Medulla oblongata (tissue), 1 donor: ENCODE measurements around the gene HSD17B4.
"Not testable (repeated sequence)": the region's sequence is repeated elsewhere in the genome, so short reads cannot be mapped to it uniquely, and the experiment has no call there.

Experiments
- DNase-seq: peaks from one replicate; pipeline ENCODE4 v3.0.0-alpha.2; 2015; ENCODE audit errors: extremely low spot score

The HSD17B4 gene

GRCh38 chr5:119432674-119433237 is 19.5 kb upstream of the HSD17B4 start:
- DNase-seq = not testable (repeated sequence)

GRCh38 chr5:119435436-119436132 is 16.7 kb upstream of the HSD17B4 start:
- peak; percentile 56 for DNase-seq

GRCh38 chr5:119437785-119438586 is 14.3 kb upstream of the HSD17B4 start:
- not testable (repeated sequence) for DNase-seq

- not testable (repeated sequence) for DNase-seq
These were observed 13.7 kb upstream of the HSD17B4 start for GRCh38 chr5:119438587-119438917.

GRCh38 chr5:119439140-119439631 is 13.1 kb upstream of the HSD17B4 start:
- no peak for DNase-seq

GRCh38 chr5:119439632-119440031 is 12.7 kb upstream of the HSD17B4 start:
- DNase-seq = not testable (repeated sequence)

- DNase-seq = not testable (repeated sequence)
These were observed 7.7 kb upstream of the HSD17B4 start for GRCh38 chr5:119444643-119445042.

- no peak for DNase-seq
These were observed 6.8 kb upstream of the HSD17B4 start for GRCh38 chr5:119445544-119445943.

GRCh38 chr5:119449882-119450281 is 2.4 kb upstream of the HSD17B4 start:
- no peak for DNase-seq

GRCh38 chr5:119450627-119451026 is 1.7 kb upstream of the HSD17B4 start:
- not testable (repeated sequence) for DNase-seq

GRCh38 chr5:119451561-119451960 is 736 bp upstream of the HSD17B4 start:
- DNase-seq = no peak

- DNase-seq = no peak
These were observed 281 bp upstream of the HSD17B4 start for GRCh38 chr5:119452060-119452372.

GRCh38 chr5:119453040-119453373 is 710 bp downstream of the HSD17B4 start:
- peak; percentile 58 for DNase-seq

- no peak for DNase-seq
These were observed 1.9 kb downstream of the HSD17B4 start for GRCh38 chr5:119454171-119454570.

GRCh38 chr5:119458911-119459632 is 6.8 kb downstream of the HSD17B4 start:
- no peak for DNase-seq

GRCh38 chr5:119465640-119466039 is 13.3 kb downstream of the HSD17B4 start:
- DNase-seq = no peak

GRCh38 chr5:119468286-119468685 is 16.0 kb downstream of the HSD17B4 start:
- DNase-seq = no peak

- DNase-seq = no peak
These were observed 17.9 kb downstream of the HSD17B4 start for GRCh38 chr5:119470105-119470763.

- DNase-seq = peak; percentile 71
These were observed 18.7 kb downstream of the HSD17B4 start for GRCh38 chr5:119470851-119471451.

- DNase-seq = no peak
These were observed 20.9 kb downstream of the HSD17B4 start for GRCh38 chr5:119473241-119473640.

- peak; percentile 78 for DNase-seq
These were observed 24.0 kb downstream of the HSD17B4 start for GRCh38 chr5:119476341-119476740.
